ENCODE results near the gene GAPDHS.

DNA sequence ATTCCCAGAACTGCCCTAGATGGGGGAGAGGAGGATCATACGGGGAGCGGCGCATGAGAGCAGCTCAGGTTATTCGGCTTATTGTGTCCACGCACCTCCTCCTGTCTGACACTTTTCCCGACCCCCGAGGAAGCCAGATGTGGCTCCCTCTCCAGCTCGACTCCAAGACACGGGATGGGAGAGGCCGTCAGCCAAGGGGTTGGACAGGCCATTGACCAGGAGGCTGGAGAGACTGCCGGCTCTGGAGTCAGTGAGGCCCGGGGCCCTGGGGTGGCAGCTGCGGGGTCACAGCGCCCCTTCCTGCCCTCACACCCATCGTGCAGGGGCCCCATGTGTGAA, 22.7 kb upstream of the GAPDHS start:
- TF ChIP-seq EZH2phosphoT487 (IDR thresholded peaks at IDR 0.05), result no peak
- TF ChIP-seq, protein P1, sequence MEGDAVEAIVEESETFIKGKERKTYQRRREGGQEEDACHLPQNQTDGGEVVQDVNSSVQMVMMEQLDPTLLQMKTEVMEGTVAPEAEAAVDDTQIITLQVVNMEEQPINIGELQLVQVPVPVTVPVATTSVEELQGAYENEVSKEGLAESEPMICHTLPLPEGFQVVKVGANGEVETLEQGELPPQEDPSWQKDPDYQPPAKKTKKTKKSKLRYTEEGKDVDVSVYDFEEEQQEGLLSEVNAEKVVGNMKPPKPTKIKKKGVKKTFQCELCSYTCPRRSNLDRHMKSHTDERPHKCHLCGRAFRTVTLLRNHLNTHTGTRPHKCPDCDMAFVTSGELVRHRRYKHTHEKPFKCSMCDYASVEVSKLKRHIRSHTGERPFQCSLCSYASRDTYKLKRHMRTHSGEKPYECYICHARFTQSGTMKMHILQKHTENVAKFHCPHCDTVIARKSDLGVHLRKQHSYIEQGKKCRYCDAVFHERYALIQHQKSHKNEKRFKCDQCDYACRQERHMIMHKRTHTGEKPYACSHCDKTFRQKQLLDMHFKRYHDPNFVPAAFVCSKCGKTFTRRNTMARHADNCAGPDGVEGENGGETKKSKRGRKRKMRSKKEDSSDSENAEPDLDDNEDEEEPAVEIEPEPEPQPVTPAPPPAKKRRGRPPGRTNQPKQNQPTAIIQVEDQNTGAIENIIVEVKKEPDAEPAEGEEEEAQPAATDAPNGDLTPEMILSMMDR (IDR thresholded peaks at IDR 0.05), result no peak
